Endothelial cell of umbilical vein (primary cell): Measurements from ENCODE around the gene RAB7A. TPM values are rescaled to one million over a fixed set of nuclear protein-coding genes. Genes with fewer than 3 reads are reported as not detected.

Experiments
- BruUV-seq: library from RNA; stranded (reverse); fragments of 400-500 nt; replicated peaks from 2 replicates; lab custom pipeline; 2021; lab: Mats Ljungman, UMichigan
- CTCF ChIA-PET: fragments of 300-600, 350-600 bp; sonication (Branson Sonifier 250); formaldehyde crosslinking; loops from one replicate; lab custom pipeline; 2021; ENCODE audit warnings: antibody characterized with exemption, inconsistent platforms; lab: Charles Lee
- POLR2A ChIA-PET: fragments of 300-600, 350-600 bp; sonication (Branson Sonifier 250); formaldehyde crosslinking; loops from one replicate; lab custom pipeline; 2021; ENCODE audit warnings: antibody characterized with exemption, inconsistent platforms; lab: Charles Lee
- DNase-seq: peaks from one replicate; pipeline ENCODE4 v3.0.0-alpha.2; 2011; ENCODE audit warnings: low read depth, low spot score
- FAIRE-seq: peaks from 2 replicates; lab custom pipeline; 2011; peaks lifted over from hg19 to GRCh38; lab: Jason Lieb, UNC
- H2AFZ ChIP-seq: 2 replicates; pipeline ENCODE4 v1.6.0; 2012; ENCODE audit warnings: low read depth, low read length, control low read depth, inconsistent platforms
- H3K27ac ChIP-seq: 2 replicates; pipeline ENCODE4 v1.5.1; 2011; ENCODE audit warnings: low read depth, mild to moderate bottlenecking, control low read depth, low read length, moderate library complexity; ENCODE audit not compliant: insufficient read depth
- H3K27me3 ChIP-seq, 2 experiments: 2 replicates each; pipeline versions ENCODE4 v1.6.0 to v1.6.1; 2011; ENCODE audit warnings: low read length in 2 of 2, mixed read lengths in 1 of 2; ENCODE audit not compliant: control insufficient read depth in 2 of 2, insufficient read depth in 2 of 2
- H3K36me3 ChIP-seq, 2 experiments: 2 replicates in 1 of 2; 3 replicates in 1 of 2; pipeline ENCODE4 v1.5.1; 2011; ENCODE audit warnings: low read length in 2 of 2, mild to moderate bottlenecking in 1 of 2, moderate library complexity in 1 of 2; ENCODE audit not compliant: control insufficient read depth in 2 of 2, insufficient read depth in 2 of 2; ENCODE audit errors: extremely low read depth in 1 of 2
- H3K4me1 ChIP-seq: 3 replicates; pipeline ENCODE4 v1.5.1; 2011; ENCODE audit warnings: mild to moderate bottlenecking, low read length; ENCODE audit not compliant: control insufficient read depth, insufficient read depth; ENCODE audit errors: extremely low read depth
- H3K4me2 ChIP-seq: 2 replicates; pipeline ENCODE4 v1.6.1; 2011; ENCODE audit warnings: low read length, control low read depth, mixed read lengths; ENCODE audit not compliant: insufficient read depth
- H3K4me3 ChIP-seq, 3 experiments: fragments of 200-600 bp in 1 of 3; sonication (generic), shearing (Covaris generic) in 1 of 3; replicated peaks in 1 of 3; 2 replicates each; pipeline ENCODE4 v1.5.1; 2011 to 2016; ENCODE audit warnings: control low read depth in 3 of 3, low read length in 3 of 3, mild to moderate bottlenecking in 2 of 3, inconsistent platforms in 1 of 3, low read depth in 1 of 3, moderate library complexity in 1 of 3; ENCODE audit not compliant: insufficient read depth in 1 of 3
- H3K79me2 ChIP-seq: 2 replicates; pipeline ENCODE4 v1.6.0; 2012; ENCODE audit warnings: low read length, inconsistent platforms; ENCODE audit not compliant: control insufficient read depth, insufficient read depth
- H3K9ac ChIP-seq: replicated peaks from 2 replicates; pipeline ENCODE3; 2011; ENCODE audit warnings: low read length, control low read depth; ENCODE audit not compliant: insufficient read depth; ENCODE audit errors: extremely low read depth
- H3K9me1 ChIP-seq: replicated peaks from 3 replicates; pipeline ENCODE4 v1.6.0; 2011; ENCODE audit warnings: mild to moderate bottlenecking, low read length; ENCODE audit not compliant: control insufficient read depth, insufficient read depth; ENCODE audit errors: extremely low read depth
- H3K9me3 ChIP-seq: replicated peaks from 2 replicates; pipeline ENCODE4 v1.5.1; 2012; ENCODE audit warnings: low read length, inconsistent platforms; ENCODE audit not compliant: control insufficient read depth, insufficient read depth
- H4K20me1 ChIP-seq: replicated peaks from 2 replicates; pipeline ENCODE3; 2011; ENCODE audit warnings: mild to moderate bottlenecking, low read length; ENCODE audit not compliant: control insufficient read depth, insufficient read depth; ENCODE audit errors: extremely low read depth
- EZH2 ChIP-seq: IDR thresholded peaks from 2 replicates; pipeline ENCODE4 v1.6.1; 2012; ENCODE audit warnings: borderline replicate concordance, low read depth, mild to moderate bottlenecking, moderate library complexity, low read length, inconsistent platforms; ENCODE audit not compliant: severe bottlenecking
- FOS ChIP-seq: IDR thresholded peaks from 2 replicates; pipeline ENCODE4 v1.6.1; 2011; ENCODE audit warnings: mild to moderate bottlenecking, low read length, moderate library complexity, borderline replicate concordance; ENCODE audit not compliant: insufficient read depth
- GATA2 ChIP-seq: IDR thresholded peaks from 2 replicates; pipeline ENCODE4 v1.7.0; 2011; ENCODE audit warnings: low read depth, mild to moderate bottlenecking, moderate library complexity, mixed read lengths, low read length; ENCODE audit not compliant: insufficient read length, insufficient read depth
- JUN ChIP-seq: IDR thresholded peaks from 2 replicates; pipeline ENCODE4 v1.6.1; 2011; ENCODE audit warnings: borderline replicate concordance, low read depth; ENCODE audit not compliant: insufficient read length, insufficient read depth
- MYC ChIP-seq: IDR thresholded peaks from one replicate; pipeline ENCODE4 v1.6.1; 2011; ENCODE audit warnings: mild to moderate bottlenecking, low read depth, low read length
- POLR2A ChIP-seq: IDR thresholded peaks from 2 replicates; pipeline ENCODE4 v1.6.1; 2012; ENCODE audit warnings: low read depth, mild to moderate bottlenecking, control low read depth, low read length
- POLR2AphosphoS5 ChIP-seq: IDR thresholded peaks from 2 replicates; pipeline ENCODE4 v1.6.1; 2012; ENCODE audit warnings: low read depth, mild to moderate bottlenecking, control low read depth, low read length, moderate library complexity; ENCODE audit not compliant: insufficient read depth
- dilution Hi-C: fragments of 300-500 bp; cut with MboI; formaldehyde crosslinking; loops from one replicate; pipeline ENCODE4 v1.15.0; 2019; ENCODE audit warnings: low sequenced_read_pairs; ENCODE audit not compliant: extremely low pct_ligation_motif_present
- intact Hi-C: fragments of 100-400 bp; cut with micrococcal nuclease; formaldehyde crosslinking; loops from one replicate; pipeline ENCODE4 v1.10.0; 2022
- polyA plus RNA-seq, 4 experiments: library from polyadenylated mRNA; depleted of rRNA in 3 of 4; stranded (reverse) in 3 of 4; unstranded in 1 of 4; fragments of >200 nt; gene quantifications; 2 replicates each; pipeline versions ENCODE4 v1.2.1 to v1.2.3, GENCODE V29; 2011 to 2012; ENCODE audit warnings: missing spikeins in 1 of 4
- total RNA-seq: library from RNA; stranded (reverse); gene quantifications from 2 replicates; pipeline ENCODE4 v1.2.3, GENCODE V29; 2021
- TF ChIP-seq, protein P1 (sequence below): IDR thresholded peaks from 2 replicates; pipeline ENCODE4 v1.6.1; 2011; ENCODE audit not compliant: insufficient read depth, insufficient read length
- TF ChIP-seq, protein P2 (sequence below), 2 donors: IDR thresholded peaks; 1 replicate in 1 of 2; 2 replicates in 1 of 2; pipeline ENCODE4 v1.5.1; 2011; ENCODE audit warnings: low read length in 2 of 2, mild to moderate bottlenecking in 2 of 2, moderate library complexity in 2 of 2, control low read depth in 1 of 2, inconsistent platforms in 1 of 2, low read depth in 1 of 2; ENCODE audit not compliant: insufficient read depth in 1 of 2; ENCODE audit errors: extremely low read depth in 1 of 2

The RAB7A gene
- total and polyA plus RNA-seq, 2 donors (not counting 3 experiments of a cell fraction or from before 2014, with no cell fraction given) = 243 to 262 TPM

DNA sequence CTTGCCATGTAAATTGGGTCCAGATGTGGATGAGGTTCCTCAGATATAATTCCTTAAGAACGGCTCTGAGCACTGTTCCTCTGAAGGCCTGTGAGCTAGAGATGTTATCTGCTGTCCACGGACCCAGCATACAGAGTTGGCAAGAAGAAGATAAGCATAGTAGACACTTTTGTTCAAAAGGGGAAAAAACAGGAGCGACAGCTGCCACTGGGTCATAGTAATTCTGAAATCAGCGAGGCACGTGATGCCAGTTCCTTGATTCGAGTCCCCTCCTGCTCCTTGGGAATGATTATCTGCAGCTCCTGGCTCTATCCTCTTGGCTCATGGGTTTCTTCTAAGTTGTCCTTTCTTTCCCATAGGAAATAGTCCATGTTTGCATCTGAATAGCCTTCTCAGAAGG is 2.5 kb upstream of the RAB7A start:
- Histone ChIP-seq H3K4me1 (peaks cover 14% of the 10 kb centered on the region), H3K9me3 (no peaks in the 10 kb centered on the region), H3K27ac (no peak overlapping the region), H3K27me3 (peaks cover 14 to 15% of the 10 kb centered on the region in 2 experiments), H3K9me1 (no peaks in the 10 kb centered on the region), H3K4me3 (no peak overlapping the region), H3K79me2 (peaks cover 25% of the 10 kb centered on the region), H3K4me2 (no peak overlapping the region), H2AFZ (no peak overlapping the region), H3K9ac (no peak overlapping the region), H3K36me3 (no peaks in the 10 kb centered on the region), H4K20me1 (peaks cover 10% of the 10 kb centered on the region)
- DNase-seq (no peak), FAIRE-seq (no peak)
- dilution Hi-C loops (no loop called here), intact Hi-C loops (no loop called here)
- CTCF ChIA-PET = no interaction called here
- POLR2A ChIA-PET = no interaction called here
- no TSS peak for BruUV-seq
- no peak for TF ChIP-seq MYC
- TF ChIP-seq, protein P1, sequence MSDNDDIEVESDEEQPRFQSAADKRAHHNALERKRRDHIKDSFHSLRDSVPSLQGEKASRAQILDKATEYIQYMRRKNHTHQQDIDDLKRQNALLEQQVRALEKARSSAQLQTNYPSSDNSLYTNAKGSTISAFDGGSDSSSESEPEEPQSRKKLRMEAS = no peak
- TF ChIP-seq POLR2AphosphoS5 = no peak
- TF ChIP-seq GATA2 = no peak
- no peak for TF ChIP-seq FOS
- TF ChIP-seq POLR2A = no peak
- TF ChIP-seq EZH2 = no peak
- no peak for TF ChIP-seq JUN
- TF ChIP-seq, protein P2, sequence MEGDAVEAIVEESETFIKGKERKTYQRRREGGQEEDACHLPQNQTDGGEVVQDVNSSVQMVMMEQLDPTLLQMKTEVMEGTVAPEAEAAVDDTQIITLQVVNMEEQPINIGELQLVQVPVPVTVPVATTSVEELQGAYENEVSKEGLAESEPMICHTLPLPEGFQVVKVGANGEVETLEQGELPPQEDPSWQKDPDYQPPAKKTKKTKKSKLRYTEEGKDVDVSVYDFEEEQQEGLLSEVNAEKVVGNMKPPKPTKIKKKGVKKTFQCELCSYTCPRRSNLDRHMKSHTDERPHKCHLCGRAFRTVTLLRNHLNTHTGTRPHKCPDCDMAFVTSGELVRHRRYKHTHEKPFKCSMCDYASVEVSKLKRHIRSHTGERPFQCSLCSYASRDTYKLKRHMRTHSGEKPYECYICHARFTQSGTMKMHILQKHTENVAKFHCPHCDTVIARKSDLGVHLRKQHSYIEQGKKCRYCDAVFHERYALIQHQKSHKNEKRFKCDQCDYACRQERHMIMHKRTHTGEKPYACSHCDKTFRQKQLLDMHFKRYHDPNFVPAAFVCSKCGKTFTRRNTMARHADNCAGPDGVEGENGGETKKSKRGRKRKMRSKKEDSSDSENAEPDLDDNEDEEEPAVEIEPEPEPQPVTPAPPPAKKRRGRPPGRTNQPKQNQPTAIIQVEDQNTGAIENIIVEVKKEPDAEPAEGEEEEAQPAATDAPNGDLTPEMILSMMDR (IDR thresholded peaks at IDR 0.05; ENCODE audit: extremely low read depth in 1 of 2, insufficient read depth in 1 of 2, low read depth in 1 of 2, low read length in 2 of 2) = no peak
